WTC11 (cell line): Measurements from ENCODE around the gene HSPA12A. TPM values are rescaled to one million over a fixed set of nuclear protein-coding genes. Genes with fewer than 3 reads are reported as not detected.

Experiments
- ATAC-seq: fragments of 200-7000 bp; cut with Tn5 transposase; 2 replicates; pipeline ENCODE4 v1.10.0; 2021; ENCODE audit warnings: mild to moderate bottlenecking, moderate library complexity
- CTCF ChIA-PET: fragments of 300-600 bp; sonication (Branson Sonifier 250); formaldehyde crosslinking; loops from one replicate; lab custom pipeline; 2021; ENCODE audit warnings: antibody characterized with exemption; lab: Charles Lee
- POLR2A ChIA-PET: fragments of 350-600 bp; sonication (Branson Sonifier 250); formaldehyde crosslinking; loops from one replicate; lab custom pipeline; 2021; ENCODE audit warnings: antibody characterized with exemption; lab: Charles Lee
- DNase-seq: peaks from one replicate; pipeline ENCODE4 v3.0.0; 2021; ENCODE audit warnings: low spot score
- H3K27ac Mint-ChIP-seq: 2 replicates; pipeline ENCODE4 v1.8.0; 2021; ENCODE audit warnings: mixed read lengths
- H3K27me3 Mint-ChIP-seq: 2 replicates; pipeline ENCODE4 v1.8.0; 2021; ENCODE audit warnings: low read depth, mild to moderate bottlenecking, moderate library complexity, mixed read lengths
- H3K36me3 Mint-ChIP-seq: 2 replicates; pipeline ENCODE4 v1.8.0; 2021; ENCODE audit warnings: mixed read lengths
- H3K4me1 Mint-ChIP-seq: 2 replicates; pipeline ENCODE4 v1.8.0; 2022; ENCODE audit warnings: mixed read lengths
- H3K4me3 Mint-ChIP-seq: 2 replicates; pipeline ENCODE4 v1.8.0; 2021; ENCODE audit warnings: mild to moderate bottlenecking, moderate library complexity, mixed read lengths
- H3K9me3 Mint-ChIP-seq: 2 replicates; pipeline ENCODE4 v1.8.0; 2021; ENCODE audit warnings: mixed read lengths
- ETV6 ChIP-seq: sonication (generic); formaldehyde crosslinking; IDR thresholded peaks from 2 replicates; pipeline ENCODE4 v1.8.1; 2022; ENCODE audit warnings: mild to moderate bottlenecking, missing genetic modification reagents
- FOXK1 ChIP-seq: sonication (generic); formaldehyde crosslinking; IDR thresholded peaks from 2 replicates; pipeline ENCODE4 v1.8.0; 2022; ENCODE audit warnings: mild to moderate bottlenecking, moderate library complexity, missing genetic modification reagents
- GABPB1 ChIP-seq: sonication (generic); formaldehyde crosslinking; IDR thresholded peaks from 2 replicates; pipeline ENCODE4 v1.8.1; 2023; ENCODE audit warnings: mild to moderate bottlenecking, missing genetic modification reagents
- IRF2 ChIP-seq: sonication (generic); formaldehyde crosslinking; IDR thresholded peaks from 2 replicates; pipeline ENCODE4 v1.8.0; 2022; ENCODE audit warnings: low read depth, missing genetic modification reagents, borderline replicate concordance
- JAZF1 ChIP-seq: fragments of 250-450 bp; sonication (Bioruptor Pico); IDR thresholded peaks from 2 replicates; pipeline ENCODE4 v1.9.0; 2021; ENCODE audit warnings: moderate library complexity, mild to moderate bottlenecking, inconsistent platforms
- NFE2L1 ChIP-seq: sonication (generic); formaldehyde crosslinking; IDR thresholded peaks from 2 replicates; pipeline ENCODE4 v1.8.1; 2023; ENCODE audit warnings: missing genetic modification reagents
- NR2C2 ChIP-seq: sonication (generic); formaldehyde crosslinking; IDR thresholded peaks from 2 replicates; pipeline ENCODE4 v1.8.0; 2022; ENCODE audit warnings: mild to moderate bottlenecking, missing genetic modification reagents
- NR3C1 ChIP-seq: sonication (generic); formaldehyde crosslinking; conservative IDR thresholded peaks from 2 replicates; pipeline ENCODE4 v1.8.1; 2023; ENCODE audit warnings: low read depth, mild to moderate bottlenecking, missing genetic modification reagents
- RELA ChIP-seq: sonication (generic); formaldehyde crosslinking; IDR thresholded peaks from 2 replicates; pipeline ENCODE4 v1.8.1; 2022; ENCODE audit warnings: missing genetic modification reagents, mild to moderate bottlenecking, borderline replicate concordance
- SP1 ChIP-seq: sonication (generic); formaldehyde crosslinking; conservative IDR thresholded peaks from 2 replicates; pipeline ENCODE4 v1.8.1; 2022; ENCODE audit warnings: missing genetic modification reagents
- ZBTB21 ChIP-seq: sonication (generic); formaldehyde crosslinking; IDR thresholded peaks from 2 replicates; pipeline ENCODE4 v1.8.1; 2023; ENCODE audit warnings: mild to moderate bottlenecking, missing genetic modification reagents, borderline replicate concordance
- ZNF219 ChIP-seq: sonication (generic); formaldehyde crosslinking; IDR thresholded peaks from 2 replicates; pipeline ENCODE4 v1.8.0; 2023; ENCODE audit warnings: missing genetic modification reagents, mild to moderate bottlenecking, borderline replicate concordance
- ZNF317 ChIP-seq: sonication (generic); formaldehyde crosslinking; IDR thresholded peaks from 2 replicates; pipeline ENCODE4 v1.8.1; 2023; ENCODE audit warnings: low read depth, mild to moderate bottlenecking, moderate library complexity, missing genetic modification reagents, borderline replicate concordance
- ZNF396 ChIP-seq: fragments of 250-450 bp; sonication (Bioruptor Pico); IDR thresholded peaks from 2 replicates; pipeline ENCODE4 v1.8.0; 2021; ENCODE audit warnings: mild to moderate bottlenecking, moderate library complexity, borderline replicate concordance
- ZNF416 ChIP-seq: fragments of 250-450 bp; sonication (Bioruptor Pico); IDR thresholded peaks from 2 replicates; pipeline ENCODE4 v1.9.0; 2021; ENCODE audit warnings: mild to moderate bottlenecking, inconsistent platforms
- total RNA-seq: library from RNA; stranded (reverse); gene quantifications from 3 replicates; pipeline ENCODE4 v1.2.3, GENCODE V29; 2021
- TF ChIP-seq, protein P1 (sequence below): fragments of 250-450 bp; sonication (Bioruptor Pico); IDR thresholded peaks from 2 replicates; pipeline ENCODE4 v1.8.0; 2021; ENCODE audit warnings: mild to moderate bottlenecking
- TF ChIP-seq, protein P2 (sequence below): sonication (generic); formaldehyde crosslinking; IDR thresholded peaks from 2 replicates; pipeline ENCODE4 v1.8.1; 2022; ENCODE audit warnings: low read depth, mild to moderate bottlenecking, moderate library complexity, missing genetic modification reagents, borderline replicate concordance
- TF ChIP-seq, protein P3 (sequence below): sonication (generic); formaldehyde crosslinking; IDR thresholded peaks from 2 replicates; pipeline ENCODE4 v1.8.1; 2023; ENCODE audit warnings: mild to moderate bottlenecking, missing genetic modification reagents
- TF ChIP-seq, protein P4 (sequence below): sonication (generic); formaldehyde crosslinking; IDR thresholded peaks from 2 replicates; pipeline ENCODE4 v1.8.1; 2023; ENCODE audit warnings: mild to moderate bottlenecking, moderate library complexity, missing genetic modification reagents
- TF ChIP-seq, protein P5 (sequence below): sonication (generic); formaldehyde crosslinking; IDR thresholded peaks from 2 replicates; pipeline ENCODE4 v1.8.0; 2022; ENCODE audit warnings: mild to moderate bottlenecking, missing genetic modification reagents
- TF ChIP-seq, protein P6 (sequence below): sonication (generic); formaldehyde crosslinking; IDR thresholded peaks from 2 replicates; pipeline ENCODE4 v1.8.1; 2022; ENCODE audit warnings: low read depth, missing genetic modification reagents, borderline replicate concordance
- TF ChIP-seq, protein P7 (sequence below): sonication (generic); formaldehyde crosslinking; conservative IDR thresholded peaks from 2 replicates; pipeline ENCODE4 v1.8.1; 2023; ENCODE audit warnings: mild to moderate bottlenecking, low read depth, missing genetic modification reagents, moderate library complexity

Gene HSPA12A
- total RNA-seq, 1 experiment from 2014 or later = 7.2 TPM

DNA sequence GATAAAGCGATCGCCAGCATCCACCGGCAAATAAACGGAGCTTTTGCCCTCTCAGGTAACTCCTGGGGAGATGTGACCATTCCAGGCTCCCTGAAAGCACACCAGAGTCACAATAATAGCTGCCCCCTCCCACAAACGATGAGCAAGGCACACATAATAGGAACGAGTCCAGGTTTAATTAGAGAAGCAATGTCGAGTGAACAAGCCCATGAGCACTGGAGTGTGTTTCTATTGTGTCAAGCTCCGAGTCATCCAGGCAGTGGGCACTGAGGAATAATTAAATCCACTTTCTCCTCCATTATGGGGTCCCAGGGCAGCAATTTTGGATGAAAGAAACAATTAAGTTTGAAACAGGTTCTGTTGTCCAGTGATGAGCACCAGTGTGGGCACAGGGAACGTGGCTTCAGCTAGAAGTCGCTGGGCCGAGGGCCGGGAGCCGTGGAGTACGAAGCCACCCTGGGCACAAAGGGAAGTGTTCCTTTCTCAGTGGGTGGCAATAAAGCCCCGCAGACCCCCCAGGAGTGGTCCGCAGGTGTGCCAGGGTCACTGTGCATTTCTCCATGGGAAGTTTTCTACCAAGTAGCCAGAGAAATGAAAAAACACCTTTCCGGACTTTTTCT is 109.7 kb downstream of the HSPA12A start:
- ChIA-PET POLR2A (no interaction called here), CTCF (interaction anchor here (0.6 kb wide), 1 partner anchor 155 kb away, joined by 3 read pairs; no protein-coding TSS in a partner anchor)
- H3K36me3 Mint-ChIP-seq = no peaks in the 10 kb centered on the region
- no peak for DNase-seq
- H3K9me3 Mint-ChIP-seq = no peaks in the 10 kb centered on the region
- no peak for ATAC-seq
- no peak overlapping the region for H3K4me3 Mint-ChIP-seq
- H3K4me1 Mint-ChIP-seq = no peaks in the 10 kb centered on the region
- H3K27me3 Mint-ChIP-seq = no peaks in the 10 kb centered on the region; the same call in 1 of the 2 replicates
- no peak overlapping the region; the same call in 1 of the 2 replicates for H3K27ac Mint-ChIP-seq
- no peak for TF ChIP-seq GABPB1 (CRISPR knock-in tag)
- TF ChIP-seq, protein P1, sequence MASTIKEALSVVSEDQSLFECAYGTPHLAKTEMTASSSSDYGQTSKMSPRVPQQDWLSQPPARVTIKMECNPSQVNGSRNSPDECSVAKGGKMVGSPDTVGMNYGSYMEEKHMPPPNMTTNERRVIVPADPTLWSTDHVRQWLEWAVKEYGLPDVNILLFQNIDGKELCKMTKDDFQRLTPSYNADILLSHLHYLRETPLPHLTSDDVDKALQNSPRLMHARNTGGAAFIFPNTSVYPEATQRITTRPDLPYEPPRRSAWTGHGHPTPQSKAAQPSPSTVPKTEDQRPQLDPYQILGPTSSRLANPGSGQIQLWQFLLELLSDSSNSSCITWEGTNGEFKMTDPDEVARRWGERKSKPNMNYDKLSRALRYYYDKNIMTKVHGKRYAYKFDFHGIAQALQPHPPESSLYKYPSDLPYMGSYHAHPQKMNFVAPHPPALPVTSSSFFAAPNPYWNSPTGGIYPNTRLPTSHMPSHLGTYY (CRISPR knock-in tag) = no peak
- TF ChIP-seq, protein P2, sequence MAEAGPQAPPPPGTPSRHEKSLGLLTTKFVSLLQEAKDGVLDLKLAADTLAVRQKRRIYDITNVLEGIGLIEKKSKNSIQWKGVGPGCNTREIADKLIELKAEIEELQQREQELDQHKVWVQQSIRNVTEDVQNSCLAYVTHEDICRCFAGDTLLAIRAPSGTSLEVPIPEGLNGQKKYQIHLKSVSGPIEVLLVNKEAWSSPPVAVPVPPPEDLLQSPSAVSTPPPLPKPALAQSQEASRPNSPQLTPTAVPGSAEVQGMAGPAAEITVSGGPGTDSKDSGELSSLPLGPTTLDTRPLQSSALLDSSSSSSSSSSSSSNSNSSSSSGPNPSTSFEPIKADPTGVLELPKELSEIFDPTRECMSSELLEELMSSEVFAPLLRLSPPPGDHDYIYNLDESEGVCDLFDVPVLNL (CRISPR knock-in tag) = no peak
- no peak for TF ChIP-seq NFE2L1
- no peak for TF ChIP-seq IRF2 (CRISPR knock-in tag)
- TF ChIP-seq, protein P3, sequence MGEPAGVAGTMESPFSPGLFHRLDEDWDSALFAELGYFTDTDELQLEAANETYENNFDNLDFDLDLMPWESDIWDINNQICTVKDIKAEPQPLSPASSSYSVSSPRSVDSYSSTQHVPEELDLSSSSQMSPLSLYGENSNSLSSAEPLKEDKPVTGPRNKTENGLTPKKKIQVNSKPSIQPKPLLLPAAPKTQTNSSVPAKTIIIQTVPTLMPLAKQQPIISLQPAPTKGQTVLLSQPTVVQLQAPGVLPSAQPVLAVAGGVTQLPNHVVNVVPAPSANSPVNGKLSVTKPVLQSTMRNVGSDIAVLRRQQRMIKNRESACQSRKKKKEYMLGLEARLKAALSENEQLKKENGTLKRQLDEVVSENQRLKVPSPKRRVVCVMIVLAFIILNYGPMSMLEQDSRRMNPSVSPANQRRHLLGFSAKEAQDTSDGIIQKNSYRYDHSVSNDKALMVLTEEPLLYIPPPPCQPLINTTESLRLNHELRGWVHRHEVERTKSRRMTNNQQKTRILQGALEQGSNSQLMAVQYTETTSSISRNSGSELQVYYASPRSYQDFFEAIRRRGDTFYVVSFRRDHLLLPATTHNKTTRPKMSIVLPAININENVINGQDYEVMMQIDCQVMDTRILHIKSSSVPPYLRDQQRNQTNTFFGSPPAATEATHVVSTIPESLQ (CRISPR knock-in tag) = no peak
- TF ChIP-seq SP1 = no peak
- no peak for TF ChIP-seq ETV6 (CRISPR knock-in tag)
- TF ChIP-seq, protein P4, sequence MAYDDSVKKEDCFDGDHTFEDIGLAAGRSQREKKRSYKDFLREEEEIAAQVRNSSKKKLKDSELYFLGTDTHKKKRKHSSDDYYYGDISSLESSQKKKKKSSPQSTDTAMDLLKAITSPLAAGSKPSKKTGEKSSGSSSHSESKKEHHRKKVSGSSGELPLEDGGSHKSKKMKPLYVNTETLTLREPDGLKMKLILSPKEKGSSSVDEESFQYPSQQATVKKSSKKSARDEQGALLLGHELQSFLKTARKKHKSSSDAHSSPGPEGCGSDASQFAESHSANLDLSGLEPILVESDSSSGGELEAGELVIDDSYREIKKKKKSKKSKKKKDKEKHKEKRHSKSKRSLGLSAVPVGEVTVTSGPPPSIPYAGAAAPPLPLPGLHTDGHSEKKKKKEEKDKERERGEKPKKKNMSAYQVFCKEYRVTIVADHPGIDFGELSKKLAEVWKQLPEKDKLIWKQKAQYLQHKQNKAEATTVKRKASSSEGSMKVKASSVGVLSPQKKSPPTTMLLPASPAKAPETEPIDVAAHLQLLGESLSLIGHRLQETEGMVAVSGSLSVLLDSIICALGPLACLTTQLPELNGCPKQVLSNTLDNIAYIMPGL (CRISPR knock-in tag) = no peak
- TF ChIP-seq, protein P5, sequence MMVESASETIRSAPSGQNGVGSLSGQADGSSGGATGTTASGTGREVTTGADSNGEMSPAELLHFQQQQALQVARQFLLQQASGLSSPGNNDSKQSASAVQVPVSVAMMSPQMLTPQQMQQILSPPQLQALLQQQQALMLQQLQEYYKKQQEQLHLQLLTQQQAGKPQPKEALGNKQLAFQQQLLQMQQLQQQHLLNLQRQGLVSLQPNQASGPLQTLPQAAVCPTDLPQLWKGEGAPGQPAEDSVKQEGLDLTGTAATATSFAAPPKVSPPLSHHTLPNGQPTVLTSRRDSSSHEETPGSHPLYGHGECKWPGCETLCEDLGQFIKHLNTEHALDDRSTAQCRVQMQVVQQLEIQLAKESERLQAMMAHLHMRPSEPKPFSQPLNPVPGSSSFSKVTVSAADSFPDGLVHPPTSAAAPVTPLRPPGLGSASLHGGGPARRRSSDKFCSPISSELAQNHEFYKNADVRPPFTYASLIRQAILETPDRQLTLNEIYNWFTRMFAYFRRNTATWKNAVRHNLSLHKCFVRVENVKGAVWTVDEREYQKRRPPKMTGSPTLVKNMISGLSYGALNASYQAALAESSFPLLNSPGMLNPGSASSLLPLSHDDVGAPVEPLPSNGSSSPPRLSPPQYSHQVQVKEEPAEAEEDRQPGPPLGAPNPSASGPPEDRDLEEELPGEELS = no peak
- no peak for TF ChIP-seq FOXK1 (CRISPR knock-in tag)
- TF ChIP-seq NR3C1 (CRISPR knock-in tag) = no peak
- TF ChIP-seq JAZF1 (CRISPR knock-in tag) = no peak
- no peak for TF ChIP-seq ZNF317
- TF ChIP-seq ZNF396 (CRISPR knock-in tag) = no peak
- no peak for TF ChIP-seq ZBTB21 (CRISPR knock-in tag)
- TF ChIP-seq NR2C2 (CRISPR knock-in tag) = no peak

DNA sequence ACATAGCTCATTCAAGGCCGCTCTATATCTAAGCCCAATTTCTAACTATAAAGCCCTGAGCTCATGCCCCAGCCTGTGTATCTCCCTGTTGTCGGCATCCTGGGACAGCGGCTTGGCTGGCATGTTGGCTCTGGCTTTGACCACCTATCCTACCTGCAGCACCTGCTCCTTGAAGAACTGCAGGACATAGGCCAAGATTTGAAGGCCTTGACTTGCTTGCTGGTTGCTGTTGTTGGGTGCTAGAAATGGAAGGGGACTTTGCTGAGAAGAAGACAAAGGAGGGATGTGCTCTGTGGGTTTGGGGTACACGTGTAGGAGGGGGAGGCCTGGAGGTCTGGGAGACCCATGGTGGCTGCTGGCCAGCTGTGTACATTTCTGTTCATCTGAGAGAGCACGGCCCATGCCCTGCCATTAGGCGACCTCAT is 110.5 kb downstream of the HSPA12A start:
- no peak overlapping the region for H3K27ac Mint-ChIP-seq
- ATAC-seq (no peak), DNase-seq (no peak)
- no peaks in the 10 kb centered on the region for H3K36me3 Mint-ChIP-seq
- no peaks in the 10 kb centered on the region for H3K4me1 Mint-ChIP-seq
- H3K27me3 Mint-ChIP-seq = no peaks in the 10 kb centered on the region; the same call in 1 of the 2 replicates
- no peaks in the 10 kb centered on the region for H3K9me3 Mint-ChIP-seq
- ChIA-PET POLR2A (no interaction called here), CTCF (interaction anchor here (0.6 to 0.7 kb wide), 2 partner anchors 156 to 544 kb away, joined by 3 read pairs; no protein-coding TSS in a partner anchor)
- no peak overlapping the region for H3K4me3 Mint-ChIP-seq
- TF ChIP-seq RELA (CRISPR knock-in tag) = no peak
- no peak for TF ChIP-seq NR3C1 (CRISPR knock-in tag)
- TF ChIP-seq IRF2 (CRISPR knock-in tag) = no peak
- no peak for TF ChIP-seq ZNF317
- no peak for TF ChIP-seq ZNF219 (CRISPR knock-in tag)
- TF ChIP-seq, protein P6, sequence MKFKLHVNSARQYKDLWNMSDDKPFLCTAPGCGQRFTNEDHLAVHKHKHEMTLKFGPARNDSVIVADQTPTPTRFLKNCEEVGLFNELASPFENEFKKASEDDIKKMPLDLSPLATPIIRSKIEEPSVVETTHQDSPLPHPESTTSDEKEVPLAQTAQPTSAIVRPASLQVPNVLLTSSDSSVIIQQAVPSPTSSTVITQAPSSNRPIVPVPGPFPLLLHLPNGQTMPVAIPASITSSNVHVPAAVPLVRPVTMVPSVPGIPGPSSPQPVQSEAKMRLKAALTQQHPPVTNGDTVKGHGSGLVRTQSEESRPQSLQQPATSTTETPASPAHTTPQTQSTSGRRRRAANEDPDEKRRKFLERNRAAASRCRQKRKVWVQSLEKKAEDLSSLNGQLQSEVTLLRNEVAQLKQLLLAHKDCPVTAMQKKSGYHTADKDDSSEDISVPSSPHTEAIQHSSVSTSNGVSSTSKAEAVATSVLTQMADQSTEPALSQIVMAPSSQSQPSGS = no peak
- TF ChIP-seq, protein P7, sequence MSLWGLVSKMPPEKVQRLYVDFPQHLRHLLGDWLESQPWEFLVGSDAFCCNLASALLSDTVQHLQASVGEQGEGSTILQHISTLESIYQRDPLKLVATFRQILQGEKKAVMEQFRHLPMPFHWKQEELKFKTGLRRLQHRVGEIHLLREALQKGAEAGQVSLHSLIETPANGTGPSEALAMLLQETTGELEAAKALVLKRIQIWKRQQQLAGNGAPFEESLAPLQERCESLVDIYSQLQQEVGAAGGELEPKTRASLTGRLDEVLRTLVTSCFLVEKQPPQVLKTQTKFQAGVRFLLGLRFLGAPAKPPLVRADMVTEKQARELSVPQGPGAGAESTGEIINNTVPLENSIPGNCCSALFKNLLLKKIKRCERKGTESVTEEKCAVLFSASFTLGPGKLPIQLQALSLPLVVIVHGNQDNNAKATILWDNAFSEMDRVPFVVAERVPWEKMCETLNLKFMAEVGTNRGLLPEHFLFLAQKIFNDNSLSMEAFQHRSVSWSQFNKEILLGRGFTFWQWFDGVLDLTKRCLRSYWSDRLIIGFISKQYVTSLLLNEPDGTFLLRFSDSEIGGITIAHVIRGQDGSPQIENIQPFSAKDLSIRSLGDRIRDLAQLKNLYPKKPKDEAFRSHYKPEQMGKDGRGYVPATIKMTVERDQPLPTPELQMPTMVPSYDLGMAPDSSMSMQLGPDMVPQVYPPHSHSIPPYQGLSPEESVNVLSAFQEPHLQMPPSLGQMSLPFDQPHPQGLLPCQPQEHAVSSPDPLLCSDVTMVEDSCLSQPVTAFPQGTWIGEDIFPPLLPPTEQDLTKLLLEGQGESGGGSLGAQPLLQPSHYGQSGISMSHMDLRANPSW (CRISPR knock-in tag) = no peak
- TF ChIP-seq ZNF416 = no peak
